Measurements from ENCODE around the gene ESYT1. TPM values are rescaled to one million over a fixed set of nuclear protein-coding genes. Genes with fewer than 3 reads are reported as not detected.

Gene ESYT1
- total RNA-seq, 1 donor: 304 TPM

GRCh38 chr12:56151672-56152131 is 23.6 kb downstream of the ESYT1 start:
- DNase-seq (ENCODE audit: insufficient read length, low spot score, missing footprints): no peak
- peak overlapping the region; percentile 95 for H2AFZ ChIP-seq (ENCODE audit: low read length)
- H3K79me2 ChIP-seq (ENCODE audit: insufficient read depth, low read length): peaks cover 15% of the 10 kb centered on the region
- H3K27me3 ChIP-seq (ENCODE audit: insufficient read depth, low read length): no peaks in the 10 kb centered on the region
- no peaks in the 10 kb centered on the region for H4K20me1 ChIP-seq (ENCODE audit: insufficient read depth, low read length)
- peak; percentile 33 for TF ChIP-seq CTCF (IDR thresholded peaks at IDR 0.05; ENCODE audit: extremely low read depth, low read depth, low read length)
- H3K4me1 ChIP-seq (ENCODE audit: insufficient read depth, low read length): peaks cover 19% of the 10 kb centered on the region
- peak overlapping the region; percentile 76 for H3K27ac ChIP-seq (ENCODE audit: low read depth, low read length)
- peak overlapping the region; percentile 88 for H3K4me3 ChIP-seq (ENCODE audit: insufficient read depth, low read length)
- H3K9me3 ChIP-seq (ENCODE audit: low read depth, low read length): no peaks in the 10 kb centered on the region
- peaks cover 11% of the 10 kb centered on the region for H3K36me3 ChIP-seq (ENCODE audit: insufficient read depth, low read length)
- peak overlapping the region; percentile 90 for H3K4me2 ChIP-seq (ENCODE audit: insufficient read depth, low read length)

GRCh38 chr12:56152132-56152755 is 24.2 kb downstream of the ESYT1 start, which contains the start of gene MYL6B:
MYL6B (plus strand) TSS chr12:56152587; CDS start chr12:56153919, 1,332 bp downstream.
- Histone ChIP-seq H3K4me1 (ENCODE audit: insufficient read depth, low read length) (peaks cover 19% of the 10 kb centered on the region), H3K27ac (ENCODE audit: low read depth, low read length) (peak within 1 kb of the TSS; percentile 76), H3K27me3 (ENCODE audit: insufficient read depth, low read length) (no peaks in the 10 kb centered on the region), H3K9me3 (ENCODE audit: low read depth, low read length) (no peaks in the 10 kb centered on the region), H3K79me2 (ENCODE audit: insufficient read depth, low read length) (peaks cover 15% of the 10 kb centered on the region), H3K36me3 (ENCODE audit: insufficient read depth, low read length) (peaks cover 11% of the 10 kb centered on the region), H4K20me1 (ENCODE audit: insufficient read depth, low read length) (no peaks in the 10 kb centered on the region), H3K4me3 (ENCODE audit: insufficient read depth, low read length) (peak within 1 kb of the TSS; percentile 88), H2AFZ (ENCODE audit: low read length) (peak within 1 kb of the TSS; percentile 95), H3K4me2 (ENCODE audit: insufficient read depth, low read length) (peak within 1 kb of the TSS; percentile 90)
- DNase-seq (ENCODE audit: insufficient read length, low spot score, missing footprints): peak; percentile 97
- TF ChIP-seq CTCF (IDR thresholded peaks at IDR 0.05; ENCODE audit: extremely low read depth, low read depth, low read length): no peak

- Histone ChIP-seq H3K79me2 (ENCODE audit: insufficient read depth, low read length) (peaks cover 15% of the 10 kb centered on the region), H3K4me2 (ENCODE audit: insufficient read depth, low read length) (peak overlapping the region; percentile 90), H3K27me3 (ENCODE audit: insufficient read depth, low read length) (no peaks in the 10 kb centered on the region), H3K9me3 (ENCODE audit: low read depth, low read length) (no peaks in the 10 kb centered on the region), H4K20me1 (ENCODE audit: insufficient read depth, low read length) (no peaks in the 10 kb centered on the region), H3K36me3 (ENCODE audit: insufficient read depth, low read length) (peaks cover 11% of the 10 kb centered on the region), H2AFZ (ENCODE audit: low read length) (peak overlapping the region; percentile 84), H3K4me1 (ENCODE audit: insufficient read depth, low read length) (peaks cover 21% of the 10 kb centered on the region), H3K27ac (ENCODE audit: low read depth, low read length) (peak overlapping the region; percentile 46), H3K4me3 (ENCODE audit: insufficient read depth, low read length) (peak overlapping the region; percentile 88)
- no peak for TF ChIP-seq CTCF (IDR thresholded peaks at IDR 0.05; ENCODE audit: extremely low read depth, low read depth, low read length)
- no peak for DNase-seq (ENCODE audit: insufficient read length, low spot score, missing footprints)
These were observed 24.9 kb downstream of the ESYT1 start for GRCh38 chr12:56152756-56153677.

GRCh38 chr12:56153678-56154065 is 25.6 kb downstream of the ESYT1 start:
- H3K27ac ChIP-seq (ENCODE audit: low read depth, low read length): no peak overlapping the region
- no peaks in the 10 kb centered on the region for H4K20me1 ChIP-seq (ENCODE audit: insufficient read depth, low read length)
- no peaks in the 10 kb centered on the region for H3K9me3 ChIP-seq (ENCODE audit: low read depth, low read length)
- DNase-seq (ENCODE audit: insufficient read length, low spot score, missing footprints): no peak
- peak overlapping the region; percentile 90 for H3K4me2 ChIP-seq (ENCODE audit: insufficient read depth, low read length)
- TF ChIP-seq CTCF (IDR thresholded peaks at IDR 0.05; ENCODE audit: extremely low read depth, low read depth, low read length): no peak
- no peak overlapping the region for H2AFZ ChIP-seq (ENCODE audit: low read length)
- peaks cover 21% of the 10 kb centered on the region for H3K79me2 ChIP-seq (ENCODE audit: insufficient read depth, low read length)
- no peaks in the 10 kb centered on the region for H3K27me3 ChIP-seq (ENCODE audit: insufficient read depth, low read length)
- peaks cover 21% of the 10 kb centered on the region for H3K4me1 ChIP-seq (ENCODE audit: insufficient read depth, low read length)
- H3K36me3 ChIP-seq (ENCODE audit: insufficient read depth, low read length): peaks cover 11% of the 10 kb centered on the region
- H3K4me3 ChIP-seq (ENCODE audit: insufficient read depth, low read length): peak overlapping the region; percentile 88
